Activated CD4-positive, CD25-positive, alpha-beta regulatory T cell treated with anti-CD3 and anti-CD28 coated beads, Interleukin-2, amount 50 U/mL, for 16 hours (primary cell): ENCODE results near the gene TMCC2.

ENCODE experiments used
- DNase-seq: peaks from one replicate; pipeline ENCODE4 v3.0.0-alpha.2; 2020; ENCODE audit warnings: low read depth, low spot score

The TMCC2 gene

DNA sequence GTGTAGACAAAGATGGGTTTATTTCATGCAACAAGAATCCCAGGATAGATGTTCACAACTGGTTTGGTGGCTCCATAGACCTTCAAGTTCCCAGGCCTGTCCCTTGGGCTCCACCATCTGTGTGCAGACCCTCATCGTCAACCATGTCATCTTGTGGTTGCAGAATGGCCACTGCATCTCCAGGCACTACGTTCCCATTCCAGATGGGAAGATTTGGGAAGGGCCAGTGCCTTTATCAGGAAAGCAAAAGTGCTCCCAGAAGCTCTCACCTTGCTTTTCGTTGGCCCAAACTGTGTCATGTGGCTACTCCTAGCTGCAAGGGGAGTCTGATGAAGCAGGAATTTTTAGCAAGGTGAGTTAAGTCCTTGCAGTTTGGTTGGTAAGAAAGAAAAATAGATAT is 12.8 kb downstream of the TMCC2 start:
- DNase-seq: no peak

DNA sequence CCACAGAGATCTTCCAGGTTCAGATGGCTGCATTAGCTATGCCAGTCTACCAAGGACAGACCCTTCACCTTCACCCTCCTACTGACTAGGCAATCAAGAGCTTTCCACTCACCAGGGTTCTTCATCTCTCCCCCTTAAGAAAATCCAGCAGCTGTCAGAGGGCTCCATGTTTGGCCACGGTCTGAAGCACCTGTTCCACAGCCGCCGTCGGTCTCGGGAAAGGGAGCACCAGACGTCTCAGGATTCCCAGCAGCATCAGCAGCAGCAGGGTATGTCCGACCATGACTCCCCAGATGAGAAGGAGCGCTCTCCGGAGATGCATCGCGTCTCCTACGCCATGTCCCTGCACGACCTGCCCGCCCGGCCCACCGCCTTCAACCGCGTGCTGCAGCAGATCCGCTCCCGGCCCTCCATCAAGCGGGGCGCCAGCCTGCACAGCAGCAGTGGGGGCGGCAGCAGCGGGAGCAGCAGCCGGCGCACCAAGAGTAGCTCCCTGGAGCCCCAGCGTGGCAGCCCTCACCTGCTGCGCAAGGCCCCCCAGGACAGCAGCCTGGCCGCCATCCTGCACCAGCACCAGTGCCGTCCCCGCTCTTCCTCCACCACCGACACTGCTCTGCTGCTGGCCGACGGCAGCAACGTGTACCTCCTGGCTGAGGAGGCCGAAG is 13.8 kb downstream of the TMCC2 start:
- no peak for DNase-seq

DNA sequence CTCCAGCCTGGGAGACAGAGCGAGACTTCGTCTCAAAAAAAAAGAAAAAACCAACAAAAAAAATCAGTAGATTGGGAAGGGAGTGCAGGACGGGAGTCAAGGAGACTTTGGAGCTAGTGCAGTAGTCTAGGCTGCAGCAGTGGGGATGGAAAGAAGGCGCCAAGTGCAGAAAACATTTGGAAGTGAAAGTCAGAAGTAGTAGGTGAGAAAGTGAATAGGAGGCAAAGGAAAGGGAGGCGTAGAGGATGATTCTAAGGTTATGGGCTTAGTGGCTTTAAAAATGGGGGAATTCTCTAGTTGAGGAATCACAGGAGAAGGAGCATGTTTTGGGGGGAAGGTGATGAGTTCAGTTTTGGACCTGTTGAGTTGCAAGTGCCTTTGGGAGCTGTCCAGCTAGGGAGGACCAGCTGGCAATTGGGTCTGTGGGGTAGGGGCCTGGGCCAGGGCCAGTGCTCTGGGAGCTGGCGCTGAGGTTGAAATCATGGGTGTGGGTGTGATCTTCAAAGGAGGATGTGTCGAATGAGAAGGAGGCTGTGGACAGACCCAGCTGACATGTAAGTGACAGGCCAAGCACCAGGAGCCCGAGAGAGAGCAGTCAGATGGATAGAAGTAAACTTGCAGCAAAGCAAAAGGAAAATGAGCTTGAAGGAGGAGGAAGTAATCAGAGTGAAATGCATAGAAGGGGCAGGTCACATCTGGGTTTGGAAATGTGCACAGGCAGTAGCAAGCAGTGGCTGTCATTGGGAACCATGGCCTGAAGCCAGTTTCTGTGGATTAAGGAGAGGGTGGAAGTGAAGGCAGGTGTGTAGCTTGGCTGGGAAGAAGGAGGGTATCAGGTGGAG is 15.8 kb downstream of the TMCC2 start:
- DNase-seq: no peak

DNA sequence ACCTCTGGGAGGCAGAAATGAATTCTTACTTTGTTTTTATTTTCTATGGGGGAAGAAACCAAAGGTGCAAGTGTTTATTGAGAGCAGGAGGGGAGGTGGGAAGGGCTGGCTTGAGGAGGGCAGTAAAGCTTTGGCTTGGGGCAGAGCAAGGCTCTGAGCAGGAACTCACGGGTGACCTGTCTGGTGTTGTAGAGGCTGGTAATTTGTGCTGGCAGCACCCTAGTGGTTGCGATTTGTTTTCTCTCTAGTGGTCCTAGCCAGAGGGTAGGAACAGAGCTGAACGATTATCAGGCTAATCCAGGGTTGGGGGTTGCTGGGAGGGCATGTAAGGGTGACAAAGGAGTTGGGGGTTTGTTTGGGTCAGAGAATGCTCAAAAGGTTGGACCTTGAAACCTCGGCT is 16.6 kb downstream of the TMCC2 start:
- DNase-seq: no peak

DNA sequence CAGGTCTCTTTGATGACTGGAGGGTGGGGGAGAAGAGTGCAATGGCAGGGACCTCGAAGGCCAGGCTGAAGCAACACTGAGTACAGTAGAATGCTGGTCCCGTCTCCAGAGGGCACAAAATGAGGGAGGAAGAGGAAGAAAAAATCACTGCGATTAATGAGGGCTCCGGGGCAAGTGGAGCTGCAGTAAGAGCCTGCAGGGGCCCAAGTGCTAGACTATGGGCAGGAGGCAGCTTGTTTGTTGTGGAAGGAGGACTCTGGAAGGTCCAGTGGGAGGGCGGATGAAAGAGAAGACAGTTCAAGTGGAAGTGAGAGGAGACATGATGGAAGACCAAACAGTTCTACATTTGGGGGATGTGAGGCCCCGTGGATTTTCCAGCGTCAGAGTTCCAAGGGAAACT is 17.4 kb downstream of the TMCC2 start:
- no peak for DNase-seq

GRCh38 chr1:205246351-205247119 is 18.8 kb downstream of the TMCC2 start:
- no peak for DNase-seq

- no peak for DNase-seq
Measured at GRCh38 chr1:205247130-205247921, 19.6 kb downstream of the TMCC2 start.

- no peak for DNase-seq
Measured at GRCh38 chr1:205248793-205249601, 21.3 kb downstream of the TMCC2 start.

GRCh38 chr1:205249651-205250050 is 21.9 kb downstream of the TMCC2 start:
- DNase-seq: no peak

DNA sequence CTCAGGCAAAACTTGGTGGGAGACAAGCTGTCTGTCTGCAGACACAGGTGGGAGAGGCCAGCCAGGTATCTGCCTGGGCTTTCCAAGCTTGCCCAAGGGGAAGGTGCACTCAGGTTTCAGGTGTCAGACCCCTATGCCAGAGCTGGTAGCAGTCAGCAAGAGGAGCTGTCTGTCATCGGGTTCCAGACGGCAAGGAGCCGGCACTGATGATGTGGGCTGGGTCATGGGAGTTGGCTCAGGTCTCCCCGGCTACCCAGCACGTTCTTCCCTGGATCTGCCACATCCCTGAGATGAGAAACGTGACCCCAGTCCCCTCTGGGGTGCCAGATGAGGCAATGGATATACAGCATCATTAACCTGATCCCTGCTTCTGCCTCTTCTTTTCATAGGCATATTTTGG is 23.0 kb downstream of the TMCC2 start:
- no peak for DNase-seq

- no peak for DNase-seq
Measured at GRCh38 chr1:205251576-205251975, 23.8 kb downstream of the TMCC2 start.

- peak; percentile 64 for DNase-seq
Measured at GRCh38 chr1:205255941-205256780, 28.4 kb downstream of the TMCC2 start.

GRCh38 chr1:205256951-205257625 is 29.3 kb downstream of the TMCC2 start:
- no peak for DNase-seq

DNA sequence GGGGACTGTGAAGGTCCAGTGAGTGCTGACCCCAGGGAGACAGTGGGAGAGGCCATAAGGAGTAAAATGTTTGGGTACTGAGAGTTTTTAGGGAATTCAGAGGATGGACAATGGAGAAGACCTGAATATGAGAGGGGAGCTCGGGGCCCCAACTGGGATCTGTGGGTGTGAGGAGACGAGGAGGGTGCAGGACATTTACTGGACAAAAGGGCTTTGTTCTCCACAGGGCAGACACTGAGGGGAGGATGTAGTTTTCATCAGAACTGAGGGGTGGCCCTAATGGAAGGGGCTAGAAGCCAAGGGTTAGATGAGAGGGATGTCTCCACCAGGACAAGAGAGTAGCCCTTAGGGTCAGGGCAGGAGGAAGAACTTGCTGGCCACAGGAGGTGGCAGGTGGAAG is 30.0 kb downstream of the TMCC2 start:
- no peak for DNase-seq

GRCh38 chr1:205258261-205258691 is 30.5 kb downstream of the TMCC2 start:
- DNase-seq: no peak

DNA sequence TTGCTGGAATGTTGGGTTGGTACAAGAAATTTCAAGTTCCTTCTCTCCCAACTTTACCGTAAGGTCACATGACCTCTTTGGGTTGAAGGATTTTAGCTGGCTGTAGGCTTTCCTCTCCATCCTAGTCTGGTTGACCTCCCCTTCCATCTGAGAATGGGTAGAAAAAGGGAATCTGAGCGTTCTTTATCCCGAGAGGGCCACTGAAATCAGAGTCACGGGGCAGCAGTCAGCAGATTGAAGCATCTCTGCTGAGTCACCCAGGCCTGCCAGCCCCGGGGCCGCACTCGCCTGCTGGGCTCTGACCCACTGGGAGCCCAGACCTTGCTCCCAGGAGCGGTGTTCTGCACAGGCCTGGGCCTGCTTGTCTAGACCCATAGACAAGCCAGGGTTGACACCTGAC is 31.0 kb downstream of the TMCC2 start:
- DNase-seq: no peak

GRCh38 chr1:205259324-205259832 is 31.6 kb downstream of the TMCC2 start:
- no peak for DNase-seq

- no peak for DNase-seq
Measured at GRCh38 chr1:205259998-205260397, 32.3 kb downstream of the TMCC2 start.
